RWPE2 (cell line): ENCODE data around the gene C17orf100.

Source experiments
- ATAC-seq: fragments of 200-7000 bp; cut with Tn5 transposase; 3 replicates; pipeline ENCODE4 v1.9.1; 2021; ENCODE audit warnings: low read depth
- DNase-seq: peaks from one replicate; pipeline ENCODE4 v3.0.0-alpha.2; 2020; ENCODE audit warnings: low spot score
- H3K27ac ChIP-seq: fragments of 450-650 bp; 2 replicates; pipeline ENCODE4 v1.5.1; 2017; ENCODE audit warnings: mild to moderate bottlenecking; ENCODE audit not compliant: poor library complexity, severe bottlenecking
- H3K27me3 ChIP-seq: fragments of 250-450 bp; sonication (Bioruptor Pico); 2 replicates; pipeline ENCODE4 v1.5.1; 2021; ENCODE audit warnings: mild to moderate bottlenecking, moderate library complexity; ENCODE audit not compliant: insufficient read depth, poor library complexity, severe bottlenecking
- H3K36me3 ChIP-seq: fragments of 250-450 bp; sonication (Bioruptor Pico); 2 replicates; pipeline ENCODE4 v1.5.1; 2020; ENCODE audit warnings: low read depth, mild to moderate bottlenecking, moderate library complexity
- H3K4me1 ChIP-seq: fragments of 250-450 bp; sonication (Bioruptor Pico); 2 replicates; pipeline ENCODE4 v1.5.1; 2021; ENCODE audit warnings: mild to moderate bottlenecking, moderate library complexity; ENCODE audit not compliant: insufficient read depth, poor library complexity, severe bottlenecking
- H3K4me3 ChIP-seq: fragments of 250-450 bp; sonication (Bioruptor Pico); 2 replicates; pipeline ENCODE4 v1.5.1; 2021; ENCODE audit warnings: mild to moderate bottlenecking, moderate library complexity; ENCODE audit not compliant: severe bottlenecking
- H3K9me3 ChIP-seq: fragments of 250-450 bp; sonication (Bioruptor Pico); 2 replicates; pipeline ENCODE4 v1.5.1; 2021; ENCODE audit warnings: mild to moderate bottlenecking, moderate library complexity; ENCODE audit not compliant: severe bottlenecking
- TF ChIP-seq, protein P1 (sequence below): fragments of 450-650 bp; IDR thresholded peaks from one replicate; pipeline ENCODE4 v1.5.1; 2017; ENCODE audit warnings: mild to moderate bottlenecking, moderate library complexity; ENCODE audit not compliant: poor library complexity, severe bottlenecking

Gene C17orf100

DNA sequence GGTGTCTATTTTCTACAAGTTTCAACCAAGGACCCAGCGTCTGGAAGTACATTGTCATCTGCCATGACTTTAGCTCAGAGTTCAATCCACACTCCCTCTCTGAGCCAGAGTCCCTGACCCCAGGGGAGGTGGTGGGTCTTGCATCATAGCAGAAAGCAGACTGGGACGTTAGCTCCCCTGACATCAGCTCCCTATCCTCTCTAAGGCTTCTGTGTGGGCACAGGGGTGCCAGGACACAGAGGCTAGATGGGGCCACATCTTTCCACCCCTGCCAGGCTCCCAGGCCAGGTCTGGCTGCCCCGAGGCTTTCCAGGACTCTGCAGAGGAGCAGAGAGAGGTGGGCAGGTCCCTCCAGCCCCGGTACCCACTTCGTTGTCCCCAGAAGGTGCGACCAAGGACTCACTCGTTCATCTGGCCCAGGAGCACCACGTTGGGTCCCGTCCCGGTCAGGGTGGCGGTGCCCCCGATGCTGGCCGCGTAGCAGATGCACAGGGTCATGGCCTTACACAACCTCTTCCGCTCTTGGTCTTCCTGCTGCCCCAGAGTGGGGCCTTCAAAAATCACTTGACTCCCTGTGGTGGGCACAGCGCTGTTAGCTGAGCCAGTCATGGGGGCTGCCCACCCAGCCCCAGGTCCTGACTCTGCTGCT lies 51.1 kb downstream of the C17orf100 start:
- Histone ChIP-seq H3K4me3 (no peak overlapping the region), H3K27me3 (no peaks in the 10 kb centered on the region), H3K36me3 (no peaks in the 10 kb centered on the region), H3K9me3 (no peaks in the 10 kb centered on the region), H3K4me1 (no peaks in the 10 kb centered on the region), H3K27ac (no peak overlapping the region)
- ATAC-seq (no peak), DNase-seq (no peak)
- TF ChIP-seq, protein P1, sequence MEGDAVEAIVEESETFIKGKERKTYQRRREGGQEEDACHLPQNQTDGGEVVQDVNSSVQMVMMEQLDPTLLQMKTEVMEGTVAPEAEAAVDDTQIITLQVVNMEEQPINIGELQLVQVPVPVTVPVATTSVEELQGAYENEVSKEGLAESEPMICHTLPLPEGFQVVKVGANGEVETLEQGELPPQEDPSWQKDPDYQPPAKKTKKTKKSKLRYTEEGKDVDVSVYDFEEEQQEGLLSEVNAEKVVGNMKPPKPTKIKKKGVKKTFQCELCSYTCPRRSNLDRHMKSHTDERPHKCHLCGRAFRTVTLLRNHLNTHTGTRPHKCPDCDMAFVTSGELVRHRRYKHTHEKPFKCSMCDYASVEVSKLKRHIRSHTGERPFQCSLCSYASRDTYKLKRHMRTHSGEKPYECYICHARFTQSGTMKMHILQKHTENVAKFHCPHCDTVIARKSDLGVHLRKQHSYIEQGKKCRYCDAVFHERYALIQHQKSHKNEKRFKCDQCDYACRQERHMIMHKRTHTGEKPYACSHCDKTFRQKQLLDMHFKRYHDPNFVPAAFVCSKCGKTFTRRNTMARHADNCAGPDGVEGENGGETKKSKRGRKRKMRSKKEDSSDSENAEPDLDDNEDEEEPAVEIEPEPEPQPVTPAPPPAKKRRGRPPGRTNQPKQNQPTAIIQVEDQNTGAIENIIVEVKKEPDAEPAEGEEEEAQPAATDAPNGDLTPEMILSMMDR = no peak
